HG02970 (cell line): Measurements from ENCODE around the gene HMCN2.

ENCODE experiments used
- ATAC-seq: cut with Tn5 transposase; IDR thresholded peaks from one replicate; pipeline ENCODE4 v1.9.1; 2021; ENCODE audit warnings: mild to moderate bottlenecking, moderate library complexity, moderate number of reproducible peaks; ENCODE audit not compliant: unreplicated experiment, low FRiP score

HMCN2 gene

DNA sequence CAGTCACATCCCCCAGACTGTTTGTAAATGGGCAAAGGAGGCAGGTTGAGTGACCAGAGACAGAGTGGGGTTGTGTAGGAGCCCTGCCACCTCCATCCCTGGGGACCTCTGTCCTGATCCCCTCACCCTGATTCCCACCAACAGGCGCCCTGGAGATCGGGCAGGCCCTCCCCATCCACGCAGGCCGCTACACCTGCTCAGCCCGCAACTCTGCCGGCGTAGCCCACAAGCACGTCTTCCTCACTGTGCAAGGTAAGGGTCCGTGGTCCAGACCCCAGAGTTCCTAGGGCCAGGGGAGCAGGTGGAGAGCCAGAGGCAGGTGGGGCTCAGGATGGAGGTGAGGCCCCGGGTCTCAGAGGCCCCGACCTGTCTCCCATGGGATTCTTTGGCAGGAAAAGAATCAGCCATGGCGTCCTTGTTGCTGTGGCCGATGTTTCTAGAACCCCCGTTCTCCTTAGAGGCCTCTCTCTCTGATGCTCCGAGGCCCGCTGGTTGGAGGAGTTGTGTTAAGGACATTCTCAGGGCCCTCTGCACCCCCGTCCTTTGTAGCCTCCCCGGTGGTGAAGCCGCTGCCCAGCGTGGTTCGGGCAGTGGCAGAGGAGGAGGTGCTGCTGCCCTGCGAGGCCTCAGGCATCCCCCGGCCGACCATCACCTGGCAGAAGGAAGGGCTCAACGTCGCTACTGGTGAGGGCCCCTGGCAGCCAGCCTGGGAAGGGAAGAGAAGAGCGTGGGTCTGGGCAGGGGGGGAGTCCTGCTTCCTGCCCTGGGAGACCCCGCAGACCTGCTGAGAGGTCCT lies 137.3 kb downstream of the HMCN2 start:
- ATAC-seq, result no peak

DNA sequence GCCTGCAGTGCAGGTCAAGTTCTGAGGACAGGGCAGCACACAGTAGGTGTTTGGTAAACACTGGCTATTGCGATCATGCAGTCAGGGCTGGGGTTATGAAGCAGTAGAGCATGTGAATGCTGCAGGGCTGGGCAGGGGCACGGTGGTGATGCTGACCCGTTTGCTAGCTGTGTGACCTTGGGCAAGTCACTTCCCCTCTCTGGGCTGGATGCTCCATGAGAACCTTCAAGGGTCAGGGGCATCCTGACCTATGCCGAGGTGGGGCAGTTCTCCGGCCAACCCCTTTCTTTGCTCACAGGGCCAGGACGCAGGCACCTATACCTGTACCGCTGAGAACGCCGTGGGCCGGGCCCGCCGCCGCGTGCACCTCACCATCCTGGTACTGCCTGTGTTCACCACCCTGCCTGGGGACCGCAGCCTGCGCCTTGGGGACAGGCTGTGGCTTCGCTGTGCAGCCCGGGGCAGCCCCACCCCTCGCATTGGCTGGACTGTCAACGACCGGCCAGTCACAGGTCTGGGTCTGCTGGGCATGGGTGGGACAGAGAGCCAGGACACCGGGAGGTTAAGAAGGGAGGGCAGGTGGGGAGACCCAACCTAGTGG lies 140.2 kb downstream of the HMCN2 start:
- no peak for ATAC-seq

DNA sequence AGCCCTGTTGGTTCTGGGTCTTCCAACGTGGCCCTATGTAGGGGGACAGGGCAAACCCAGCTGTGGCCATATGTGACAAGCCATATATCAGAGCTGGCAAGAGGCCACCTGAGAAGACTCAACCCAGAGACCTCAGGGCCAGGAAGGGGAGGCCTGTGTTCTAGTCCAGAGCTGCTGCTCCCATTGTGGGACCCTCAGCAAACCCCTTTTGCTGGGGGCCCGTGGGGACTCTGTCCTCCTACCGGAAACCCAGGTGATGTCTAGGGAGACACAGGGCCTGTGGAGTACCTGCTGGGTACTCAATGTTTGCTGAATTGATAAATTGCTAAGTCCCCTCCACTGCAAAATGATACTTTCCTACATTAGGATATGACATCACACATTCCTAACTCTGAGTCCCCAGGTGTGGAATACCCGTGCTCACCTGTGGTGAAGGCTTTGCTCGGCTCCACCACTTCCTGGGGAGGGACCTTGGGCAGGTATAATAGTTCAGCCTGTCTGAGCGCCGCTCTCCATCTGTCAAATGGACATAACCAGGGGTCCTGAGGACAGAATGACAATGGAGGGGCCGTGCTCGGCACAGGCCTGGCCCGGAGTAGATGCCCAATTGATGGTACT lies 140.8 kb downstream of the HMCN2 start:
- no peak for ATAC-seq

DNA sequence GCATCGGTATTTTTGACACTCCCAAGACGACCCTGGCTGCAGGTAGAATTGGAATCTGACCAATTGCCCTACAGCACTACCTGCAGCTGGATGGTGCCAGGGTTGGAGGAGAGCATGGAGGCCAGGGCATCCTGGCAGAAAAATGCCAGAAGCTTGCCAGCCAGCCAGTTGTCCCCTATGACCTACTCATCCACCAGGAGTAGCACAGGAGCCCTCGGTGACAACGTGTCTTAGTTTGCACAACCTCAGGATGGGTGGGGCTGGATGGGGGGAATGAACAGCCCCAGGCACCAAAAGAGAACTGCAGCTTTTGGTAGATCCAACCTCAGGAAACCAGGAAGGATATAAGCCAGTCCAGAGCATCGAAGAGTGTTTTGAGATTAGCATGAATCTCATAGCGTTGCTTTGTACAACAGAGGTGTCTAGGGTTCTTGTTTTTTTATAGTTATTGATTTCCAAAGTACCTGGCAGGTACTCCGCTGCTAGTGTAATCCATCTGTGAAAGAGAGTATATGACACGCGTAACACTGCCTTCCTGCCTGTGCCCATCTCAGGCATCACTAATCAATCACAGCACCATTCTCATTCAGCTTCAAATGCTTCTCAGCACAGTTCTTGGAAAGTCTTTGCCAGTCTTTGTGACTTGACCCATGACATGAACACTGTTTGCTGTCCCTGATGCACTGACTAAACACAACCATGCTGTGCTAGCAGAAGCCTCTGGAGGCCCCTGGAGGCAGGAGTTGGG lies 142.5 kb downstream of the HMCN2 start:
- no peak for ATAC-seq

DNA sequence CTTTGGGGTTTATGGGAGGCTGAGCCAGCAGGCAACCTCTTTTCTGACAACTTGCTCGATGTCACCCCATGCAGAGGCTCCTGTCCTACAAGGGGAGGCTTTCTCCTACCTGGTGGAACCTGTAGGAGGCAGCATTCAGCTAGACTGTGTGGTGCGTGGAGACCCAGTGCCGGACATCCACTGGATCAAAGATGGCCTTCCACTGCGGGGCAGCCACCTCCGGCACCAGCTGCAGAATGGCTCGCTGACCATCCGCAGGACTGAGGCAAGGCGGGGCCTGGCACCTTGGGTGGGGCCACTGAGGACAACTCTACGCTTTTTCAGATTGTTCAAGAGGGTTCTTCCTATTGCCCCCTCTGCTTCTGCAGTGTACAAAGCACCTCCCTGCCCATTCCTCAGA lies 143.1 kb downstream of the HMCN2 start:
- ATAC-seq, result no peak

DNA sequence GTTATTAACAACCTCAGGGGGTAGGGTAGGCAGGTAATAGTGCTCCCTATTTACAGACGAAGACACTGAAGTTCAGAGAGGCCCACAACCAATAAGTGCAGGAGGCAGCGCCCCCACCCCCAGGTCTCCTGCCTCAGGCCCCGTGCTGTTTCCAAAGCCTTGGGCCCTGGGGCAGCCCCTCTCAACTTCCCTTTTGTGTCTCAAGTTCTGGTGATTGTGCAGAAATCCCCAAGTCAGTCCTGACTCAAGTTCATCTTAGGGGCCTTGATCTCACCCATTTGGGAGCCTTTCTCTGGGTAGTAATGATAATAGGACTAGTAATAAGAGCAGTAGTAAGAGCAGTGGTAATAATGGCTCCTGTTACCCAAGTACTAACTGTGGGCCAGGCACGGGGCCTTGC lies 143.7 kb downstream of the HMCN2 start:
- ATAC-seq, result no peak

DNA sequence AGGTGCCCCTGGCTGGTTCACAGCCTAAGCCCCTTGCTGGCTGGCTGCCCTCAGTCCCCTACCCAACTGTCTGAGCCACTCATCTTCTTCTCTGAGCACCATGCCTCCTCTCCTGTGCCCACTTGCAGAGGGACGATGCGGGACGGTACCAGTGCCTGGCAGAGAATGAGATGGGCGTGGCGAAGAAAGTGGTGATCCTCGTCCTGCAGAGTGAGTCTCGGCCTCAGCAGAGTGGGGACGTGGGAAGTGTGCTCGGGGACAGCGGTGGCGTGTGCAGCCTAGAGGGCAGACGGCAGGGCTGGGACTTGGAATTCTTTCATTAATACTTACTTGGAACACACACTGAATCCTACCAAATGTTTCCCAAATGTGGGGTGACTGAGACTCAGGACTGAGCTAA lies 144.9 kb downstream of the HMCN2 start:
- ATAC-seq, result no peak

DNA sequence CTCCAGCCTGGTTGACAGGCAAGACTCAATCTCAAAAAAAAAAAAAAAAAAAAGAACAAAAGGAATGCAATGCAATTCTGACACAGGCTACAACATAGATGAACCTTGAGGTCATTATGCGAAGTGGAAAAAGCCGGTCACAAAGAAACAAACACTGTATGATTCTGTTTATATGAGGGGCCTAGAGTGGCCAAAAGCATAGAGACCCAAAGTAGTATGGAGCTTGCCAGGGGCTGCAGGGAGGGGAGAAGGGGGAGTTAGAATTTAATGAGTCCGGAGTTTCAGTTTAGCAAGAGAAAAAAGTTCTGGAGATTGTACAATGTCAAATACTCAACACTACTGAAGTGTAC lies 146.0 kb downstream of the HMCN2 start:
- ATAC-seq, result no peak

DNA sequence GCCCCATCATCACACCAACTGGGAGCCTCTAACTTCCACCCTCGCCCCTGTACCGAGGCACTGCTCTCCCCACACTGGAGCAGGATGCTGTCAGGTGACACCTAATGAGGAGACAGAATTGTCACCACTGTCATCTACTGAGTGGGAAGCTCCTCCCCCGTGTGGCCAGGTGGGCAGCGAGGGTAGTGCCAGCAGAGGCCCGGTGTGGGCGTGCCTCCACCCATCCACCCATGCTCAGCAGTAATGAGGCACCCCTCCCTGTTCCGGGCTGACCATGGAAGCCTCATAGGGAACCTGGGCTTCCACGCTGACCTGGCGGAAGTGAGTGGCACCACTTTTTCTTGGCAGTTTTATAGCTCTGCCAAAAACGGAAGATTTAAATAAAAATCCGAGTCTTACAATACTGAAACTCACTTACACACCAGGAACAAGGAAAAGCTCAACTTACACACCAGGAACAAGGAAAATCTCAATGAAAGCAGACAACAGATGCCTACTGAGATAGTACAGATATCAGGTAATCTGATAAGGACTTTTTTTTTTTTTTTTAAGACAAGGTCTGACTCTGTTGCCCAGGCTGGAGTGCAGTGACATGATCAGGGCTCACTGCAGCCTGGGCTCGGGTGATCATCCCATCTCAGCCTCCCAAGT lies 148.6 kb downstream of the HMCN2 start:
- no peak for ATAC-seq

DNA sequence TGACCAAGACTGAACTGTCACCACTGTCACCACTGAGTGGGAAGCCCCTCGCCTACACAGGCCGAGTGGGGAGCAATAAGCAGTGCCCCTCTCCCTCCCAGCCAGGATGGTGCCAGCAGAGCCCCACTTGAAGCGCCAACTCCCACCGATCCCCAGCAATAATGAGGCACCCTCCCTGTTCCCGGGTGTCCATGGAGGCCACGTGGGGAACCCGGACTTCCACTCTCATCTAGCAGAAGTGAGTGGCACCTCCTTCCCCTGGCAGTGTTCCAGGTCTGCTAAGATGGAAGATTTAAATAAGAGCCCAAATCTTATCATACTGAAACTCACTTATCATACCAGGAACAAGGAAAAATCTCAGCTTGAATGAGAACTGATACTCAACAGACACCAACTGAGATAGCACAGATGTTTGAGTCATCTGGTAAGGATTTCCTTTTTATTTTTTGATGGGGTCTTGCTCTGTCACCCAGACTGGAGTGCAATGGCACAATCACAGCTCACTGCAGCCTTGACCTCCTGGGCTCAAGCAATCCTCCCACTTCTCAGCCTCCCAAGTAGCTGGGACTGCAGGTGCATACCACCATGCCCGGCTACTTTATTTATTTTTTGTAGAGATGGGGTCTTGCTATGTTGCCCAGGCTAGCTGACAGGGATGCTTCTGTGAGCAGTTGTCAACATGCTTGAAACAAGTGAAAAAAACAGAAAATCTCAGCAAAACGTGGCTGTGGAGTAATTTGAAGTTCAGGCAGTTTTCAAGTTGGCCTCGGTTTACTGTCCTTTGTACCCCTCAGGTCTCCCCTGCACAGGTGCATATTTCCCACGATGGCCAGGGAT lies 149.6 kb downstream of the HMCN2 start:
- no peak for ATAC-seq

DNA sequence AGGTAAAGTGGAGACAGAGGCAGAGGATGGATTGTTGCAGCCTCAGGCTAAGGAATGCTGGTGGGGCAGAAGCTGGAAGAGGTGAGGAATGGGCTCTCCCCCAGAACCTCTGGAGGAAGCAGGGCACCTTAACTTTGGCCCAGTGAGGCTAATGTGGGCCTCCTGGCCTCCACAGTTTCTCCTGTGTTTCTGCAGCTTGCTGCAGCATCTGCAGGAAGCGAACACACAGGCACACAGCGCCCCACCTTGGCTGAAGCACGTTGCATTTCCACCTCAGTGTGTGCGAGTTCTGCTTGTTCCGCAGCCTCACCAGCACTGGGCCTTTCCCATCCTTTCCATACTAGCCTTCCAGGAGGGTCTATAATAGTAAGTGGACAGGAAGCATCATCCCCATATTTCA lies 152.0 kb downstream of the HMCN2 start:
- ATAC-seq, result no peak

DNA sequence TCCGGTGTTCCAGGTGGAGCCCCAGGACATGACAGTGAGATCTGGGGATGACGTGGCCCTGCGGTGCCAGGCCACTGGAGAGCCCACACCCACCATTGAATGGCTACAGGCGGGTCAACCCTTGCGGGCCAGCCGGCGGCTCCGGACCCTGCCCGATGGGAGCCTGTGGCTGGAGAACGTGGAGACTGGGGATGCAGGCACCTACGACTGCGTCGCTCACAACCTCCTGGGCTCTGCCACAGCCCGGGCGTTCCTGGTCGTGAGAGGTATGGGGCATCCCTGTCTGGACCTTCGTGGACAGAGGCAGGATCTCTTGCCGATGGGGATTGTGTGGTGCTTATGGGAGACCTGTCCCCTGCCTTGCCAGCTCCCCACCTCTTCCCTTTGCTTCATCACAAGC lies 153.2 kb downstream of the HMCN2 start:
- no peak for ATAC-seq

DNA sequence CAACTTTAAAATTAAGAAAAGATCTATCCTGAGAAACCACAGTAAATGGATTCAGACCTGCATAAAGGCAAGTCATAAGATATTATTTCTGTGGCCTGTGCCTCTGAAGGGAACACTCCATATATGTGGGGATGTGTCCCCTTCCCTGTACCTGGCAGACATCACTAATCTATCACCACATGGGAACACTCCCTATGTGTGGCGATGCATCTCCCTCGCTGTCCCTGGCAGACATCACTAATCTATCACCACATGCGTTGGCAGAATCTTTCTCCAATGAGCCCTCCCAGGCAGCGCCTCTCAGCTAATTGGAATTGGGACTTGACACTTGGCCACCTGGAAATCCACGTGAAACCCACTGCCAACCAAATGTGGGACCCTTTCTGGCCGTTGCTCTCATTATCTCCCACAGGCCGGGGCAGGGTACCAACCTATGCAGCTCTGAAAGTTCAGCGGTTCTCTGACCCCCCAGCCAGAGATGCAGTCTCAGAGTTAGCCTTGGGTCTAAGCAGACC lies 154.0 kb downstream of the HMCN2 start:
- ATAC-seq, result no peak

DNA sequence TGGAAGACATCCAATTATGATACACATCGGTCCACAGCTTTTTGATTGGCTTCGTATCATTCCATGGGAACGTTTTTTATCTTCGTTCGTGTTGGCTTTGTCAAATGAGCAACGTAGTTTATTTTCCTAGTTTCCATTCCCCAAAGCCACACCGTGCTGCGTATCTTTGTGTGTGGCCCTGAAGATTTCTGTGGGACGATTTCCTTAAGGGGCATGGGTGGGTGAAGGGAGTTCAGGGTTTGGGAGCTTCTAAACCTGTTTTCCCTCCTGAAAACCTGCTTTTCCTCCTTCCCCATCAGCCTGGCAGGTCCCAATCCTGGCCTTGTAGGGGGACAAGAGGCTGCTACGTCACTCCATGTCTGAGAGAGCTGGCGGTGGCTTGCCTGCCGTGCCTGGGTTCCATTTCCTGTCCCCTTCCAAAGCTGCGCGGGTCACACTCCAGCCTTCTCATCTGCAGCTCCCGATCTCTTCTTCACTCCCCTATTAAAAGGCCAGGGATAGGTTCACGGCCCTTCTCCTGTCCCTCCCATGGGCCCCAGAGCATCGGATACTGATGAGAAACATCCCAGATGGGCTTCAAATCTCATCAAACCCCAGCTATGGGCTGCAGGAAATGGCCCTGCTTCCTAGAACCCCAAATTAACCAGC lies 155.7 kb downstream of the HMCN2 start:
- ATAC-seq, result no peak

DNA sequence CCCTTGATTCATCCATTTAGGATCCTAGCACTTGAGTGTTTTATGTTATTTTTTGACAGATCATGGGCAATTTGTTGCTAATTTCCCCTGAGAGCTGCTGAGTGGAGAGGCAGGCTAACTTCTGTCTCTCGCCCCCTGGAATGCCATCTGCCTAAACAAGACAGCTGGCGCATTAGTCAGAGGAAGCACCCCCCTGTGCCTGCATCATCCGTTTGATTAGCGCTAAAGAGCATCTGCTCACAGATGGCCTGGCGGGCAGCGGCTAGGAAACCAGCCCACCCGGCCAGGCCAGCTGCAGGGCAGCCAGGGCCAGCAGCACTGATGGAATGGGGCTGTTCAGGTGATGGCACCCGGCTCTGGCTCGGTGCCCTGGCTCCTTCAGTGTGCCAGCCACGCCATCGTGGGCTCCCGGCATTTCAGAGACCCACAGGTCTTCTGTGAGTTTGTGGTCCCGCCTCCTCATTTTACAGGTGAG lies 156.3 kb downstream of the HMCN2 start:
- no peak for ATAC-seq

DNA sequence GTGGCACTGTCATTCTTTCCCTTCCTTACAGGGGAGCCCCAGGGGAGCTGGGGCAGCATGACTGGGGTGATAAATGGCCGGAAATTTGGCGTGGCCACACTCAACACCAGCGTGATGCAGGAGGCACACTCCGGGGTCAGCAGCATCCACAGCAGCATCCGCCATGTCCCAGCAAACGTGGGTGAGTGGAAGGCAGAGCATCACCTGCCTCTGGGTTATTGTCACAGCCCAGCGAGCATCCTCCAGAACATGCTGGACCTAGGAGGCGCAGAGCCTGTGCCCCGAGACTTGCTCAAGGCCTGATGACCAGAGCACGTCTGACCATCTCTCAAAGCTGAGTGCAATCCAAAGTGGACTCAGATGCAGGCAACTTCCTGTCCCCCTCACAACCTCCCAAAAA lies 157.0 kb downstream of the HMCN2 start:
- no peak for ATAC-seq

DNA sequence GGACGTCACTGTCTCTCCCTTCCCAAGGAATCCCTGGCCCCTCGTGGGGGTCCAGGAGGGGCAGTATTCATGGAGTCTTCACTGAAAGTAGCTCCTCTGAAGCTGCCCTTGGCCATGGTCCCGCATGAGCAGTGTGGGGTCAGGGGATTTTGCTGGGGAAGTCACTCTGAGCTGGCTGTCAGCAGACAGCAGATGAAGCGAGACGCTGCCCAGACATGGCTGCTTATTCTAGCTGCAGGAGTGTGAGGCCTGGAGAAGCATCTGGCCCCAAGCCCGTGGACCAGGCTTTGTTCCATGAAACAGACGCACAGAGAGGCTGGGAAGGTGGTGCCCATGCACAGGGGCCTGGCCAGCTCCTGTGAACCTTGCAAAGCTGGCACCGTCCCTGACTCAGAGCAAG lies 157.7 kb downstream of the HMCN2 start:
- ATAC-seq, result no peak

DNA sequence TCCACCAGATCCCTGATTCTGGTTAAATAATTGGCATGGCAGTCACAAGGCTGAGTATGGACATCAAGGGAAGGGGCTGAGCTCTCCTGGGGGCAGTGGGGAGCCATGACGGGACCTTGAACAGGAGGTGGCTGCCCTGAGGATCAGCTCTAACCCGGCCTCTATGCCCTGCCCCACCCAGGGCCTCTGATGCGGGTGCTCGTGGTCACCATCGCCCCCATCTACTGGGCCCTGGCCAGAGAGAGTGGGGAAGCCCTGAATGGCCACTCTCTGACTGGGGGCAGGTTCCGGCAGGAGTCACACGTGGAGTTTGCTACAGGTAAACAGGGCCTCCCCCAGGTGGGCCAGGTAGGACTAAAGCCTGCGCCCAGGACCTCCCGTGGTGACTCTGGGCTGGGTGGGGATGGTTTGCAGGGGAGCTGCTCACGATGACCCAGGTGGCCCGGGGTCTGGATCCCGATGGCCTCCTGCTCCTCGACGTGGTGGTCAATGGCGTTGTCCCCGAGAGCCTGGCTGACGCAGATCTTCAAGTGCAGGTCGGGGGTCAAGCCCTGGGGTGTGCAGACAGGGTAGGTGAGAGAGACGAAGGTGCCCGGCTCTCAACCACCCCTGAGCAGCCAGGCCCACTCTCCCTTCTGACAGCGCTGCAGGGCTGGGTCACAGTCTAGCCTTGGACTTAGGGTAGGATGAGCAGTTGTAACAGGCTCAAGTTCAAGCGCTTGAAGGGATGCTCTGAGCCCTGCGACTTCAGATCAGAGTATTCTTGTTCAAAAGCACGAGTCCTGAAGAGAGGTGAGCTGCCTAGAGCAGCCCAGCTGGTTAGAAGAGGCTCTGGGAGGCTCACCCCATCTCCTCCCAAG lies 159.3 kb downstream of the HMCN2 start:
- no peak for ATAC-seq
